Activated naive CD4-positive, alpha-beta T cell treated with anti-CD3 and anti-CD28 coated beads, Interleukin-2, amount 50 U/mL, for 24 hours (primary cell): ENCODE data around the gene OPRM1.
"Not testable (repeated sequence)": the region's sequence is repeated elsewhere in the genome, so short reads cannot be mapped to it uniquely, and the experiment has no call there.

Experiments
- H3K27ac Mint-ChIP-seq: one replicate; pipeline ENCODE4 v1.8.0; 2021; ENCODE audit warnings: mild to moderate bottlenecking, mixed read lengths
- H3K27me3 Mint-ChIP-seq: one replicate; pipeline ENCODE4 v1.8.0; 2021; ENCODE audit warnings: mixed read lengths
- H3K36me3 Mint-ChIP-seq: one replicate; pipeline ENCODE4 v1.8.0; 2021; ENCODE audit warnings: mixed read lengths
- H3K4me1 Mint-ChIP-seq: one replicate; pipeline ENCODE4 v1.8.0; 2021; ENCODE audit warnings: mixed read lengths
- H3K4me3 Mint-ChIP-seq: one replicate; pipeline ENCODE4 v1.8.0; 2021; ENCODE audit warnings: mild to moderate bottlenecking, mixed read lengths
- H3K9me3 Mint-ChIP-seq: one replicate; pipeline ENCODE4 v1.8.0; 2021; ENCODE audit warnings: mixed read lengths

Gene OPRM1

GRCh38 chr6:154157082-154157481 is 118.0 kb downstream of the OPRM1 start:
- H3K36me3 Mint-ChIP-seq = peaks cover 12% of the 10 kb centered on the region
- H3K4me1 Mint-ChIP-seq = peaks cover 63% of the 10 kb centered on the region
- peak overlapping the region; percentile 78 for H3K4me3 Mint-ChIP-seq
- no peaks in the 10 kb centered on the region for H3K9me3 Mint-ChIP-seq
- no peaks in the 10 kb centered on the region for H3K27me3 Mint-ChIP-seq
- H3K27ac Mint-ChIP-seq = peak overlapping the region; percentile 86

DNA sequence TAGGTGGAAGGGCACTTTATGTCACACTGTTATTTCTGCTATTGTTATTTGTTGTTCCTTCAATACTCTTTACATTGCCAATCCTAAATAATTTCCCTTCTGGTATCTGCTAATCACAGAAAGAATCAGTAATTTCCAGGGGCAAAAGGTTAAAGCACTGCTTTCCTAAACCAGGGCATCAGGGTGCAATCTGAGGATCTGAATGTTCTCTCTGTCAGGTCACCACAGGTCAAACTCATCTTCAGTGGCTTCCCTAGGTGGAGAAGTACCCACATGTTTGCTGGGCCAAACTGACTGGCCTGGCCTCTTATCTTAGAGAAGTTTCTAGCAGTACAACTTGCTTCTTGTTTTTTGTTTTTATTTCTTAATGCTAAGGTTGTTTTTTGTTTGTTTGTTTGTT is 118.7 kb downstream of the OPRM1 start:
- Mint-ChIP-seq H3K27me3 (no peaks in the 10 kb centered on the region), H3K9me3 (no peaks in the 10 kb centered on the region), H3K27ac (peak overlapping the region; percentile 86), H3K4me3 (peak overlapping the region; percentile 78), H3K4me1 (peaks cover 60% of the 10 kb centered on the region), H3K36me3 (peaks cover 12% of the 10 kb centered on the region)

DNA sequence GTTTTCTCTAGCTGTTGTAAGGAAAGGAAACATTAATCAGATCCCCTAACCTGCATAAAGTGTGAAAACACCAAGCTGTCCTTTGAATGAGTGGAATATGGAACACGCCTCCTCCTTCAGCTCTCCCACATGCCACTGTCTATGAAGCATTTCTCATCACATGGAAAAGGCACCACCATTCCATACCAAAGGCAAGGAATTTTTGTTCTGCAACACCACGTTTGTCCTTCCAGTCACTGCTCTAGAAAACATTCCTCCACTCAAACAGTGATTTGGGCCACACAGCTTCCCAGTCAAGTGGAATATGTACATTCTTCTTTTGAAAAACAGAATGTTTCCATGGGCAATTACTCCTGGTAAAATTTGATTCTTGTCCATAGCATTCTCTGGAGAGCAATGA is 120.1 kb downstream of the OPRM1 start:
- H3K4me1 Mint-ChIP-seq = peaks cover 56% of the 10 kb centered on the region
- no peaks in the 10 kb centered on the region for H3K27me3 Mint-ChIP-seq
- peak overlapping the region; percentile 73 for H3K27ac Mint-ChIP-seq
- H3K9me3 Mint-ChIP-seq = no peaks in the 10 kb centered on the region
- H3K4me3 Mint-ChIP-seq = no peak overlapping the region
- H3K36me3 Mint-ChIP-seq = peaks cover 12% of the 10 kb centered on the region

GRCh38 chr6:154161689-154162088 is 122.6 kb downstream of the OPRM1 start:
- peaks cover 4% of the 10 kb centered on the region for H3K9me3 Mint-ChIP-seq
- peaks cover 20% of the 10 kb centered on the region for H3K36me3 Mint-ChIP-seq
- H3K27me3 Mint-ChIP-seq = no peaks in the 10 kb centered on the region
- H3K4me1 Mint-ChIP-seq = peaks cover 49% of the 10 kb centered on the region
- no peak overlapping the region for H3K4me3 Mint-ChIP-seq
- no peak overlapping the region for H3K27ac Mint-ChIP-seq

DNA sequence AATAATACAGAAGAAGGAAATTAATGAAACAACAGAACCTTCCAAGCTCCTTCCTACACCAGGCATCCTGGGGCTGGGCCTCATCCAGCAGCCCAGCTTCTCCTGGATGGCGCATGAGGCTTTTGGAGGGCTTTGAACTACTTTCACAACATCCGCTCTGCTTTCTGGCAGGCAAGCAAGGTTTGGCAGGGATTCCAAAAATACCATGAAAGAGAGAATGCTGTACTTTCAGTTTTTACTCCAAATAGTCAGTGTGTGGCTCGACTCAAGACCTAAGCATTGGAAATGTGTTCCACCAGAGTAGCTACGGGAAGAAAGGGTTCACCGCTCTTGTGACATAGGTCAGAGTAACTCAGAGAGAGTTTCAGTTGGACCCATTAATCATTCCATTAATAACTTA is 125.4 kb downstream of the OPRM1 start:
- Mint-ChIP-seq H3K27me3 (no peaks in the 10 kb centered on the region), H3K36me3 (peaks cover 23% of the 10 kb centered on the region), H3K27ac (peak overlapping the region; percentile 63), H3K4me3 (peak overlapping the region; percentile 63), H3K4me1 (peaks cover 47% of the 10 kb centered on the region), H3K9me3 (peaks cover 4% of the 10 kb centered on the region)

GRCh38 chr6:154165478-154165877 is 126.4 kb downstream of the OPRM1 start:
- Mint-ChIP-seq H3K27me3 (no peaks in the 10 kb centered on the region), H3K36me3 (peaks cover 25% of the 10 kb centered on the region), H3K27ac (peak overlapping the region; percentile 75), H3K4me1 (peaks cover 50% of the 10 kb centered on the region), H3K4me3 (peak overlapping the region; percentile 24), H3K9me3 (peaks cover 4% of the 10 kb centered on the region)

DNA sequence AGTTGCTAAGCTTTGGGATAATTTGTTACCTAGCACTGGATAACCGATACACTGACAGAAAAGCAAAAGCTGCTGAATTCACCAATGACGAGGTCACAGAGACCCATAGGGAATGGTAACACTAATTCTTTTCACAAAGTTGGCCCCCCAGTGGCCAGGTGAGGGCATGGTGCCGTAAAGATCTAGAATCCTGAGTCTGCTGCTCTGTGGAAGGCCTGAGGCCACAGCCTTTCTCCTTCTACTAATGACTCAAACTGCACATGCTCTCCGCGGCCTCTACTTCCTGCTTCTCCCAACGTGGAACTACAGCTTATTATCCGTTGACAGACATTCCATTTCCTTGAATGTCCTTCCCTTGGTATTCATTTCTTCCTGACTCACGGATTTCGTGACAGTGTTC is 127.1 kb downstream of the OPRM1 start:
- H3K27ac Mint-ChIP-seq = peak overlapping the region; percentile 75
- peaks cover 24% of the 10 kb centered on the region for H3K36me3 Mint-ChIP-seq
- H3K4me3 Mint-ChIP-seq = no peak overlapping the region
- peaks cover 4% of the 10 kb centered on the region for H3K9me3 Mint-ChIP-seq
- H3K4me1 Mint-ChIP-seq = peaks cover 56% of the 10 kb centered on the region
- H3K27me3 Mint-ChIP-seq = no peaks in the 10 kb centered on the region

- peaks cover 30% of the 10 kb centered on the region for H3K36me3 Mint-ChIP-seq
Measured at GRCh38 chr6:154167126-154167525, 128.1 kb downstream of the OPRM1 start.

DNA sequence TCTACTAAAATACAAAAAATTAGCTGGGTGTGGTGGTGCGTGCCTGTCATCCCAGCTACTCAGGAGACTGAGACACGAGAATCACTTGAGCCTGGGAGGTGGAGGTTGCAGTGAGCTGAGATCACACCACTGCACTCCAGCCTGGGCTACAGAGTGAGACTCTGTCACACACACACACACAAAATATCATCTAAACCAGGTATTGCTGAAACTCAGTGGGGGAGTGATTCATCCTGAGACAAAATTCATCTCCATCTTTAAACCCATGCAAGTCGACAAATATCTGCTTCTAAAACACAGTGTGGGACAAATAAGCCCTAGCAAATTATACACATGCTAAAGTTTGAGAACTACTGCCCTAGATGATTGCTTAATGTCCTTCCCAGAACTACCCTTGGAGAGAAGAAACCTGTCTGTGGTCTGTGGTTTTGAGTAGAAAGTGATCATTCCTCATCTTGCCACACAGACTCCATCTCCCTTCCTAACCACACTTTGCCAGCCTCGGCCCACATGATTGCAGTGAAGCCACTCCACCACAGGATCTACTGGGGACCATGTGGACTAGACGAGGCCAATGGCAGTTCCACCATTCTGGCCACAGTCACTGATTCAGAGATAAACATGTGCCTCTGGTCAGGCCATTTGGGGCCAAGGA is 130.3 kb downstream of the OPRM1 start:
- Mint-ChIP-seq H3K27ac (peak overlapping the region; percentile 71), H3K9me3 (peaks cover 8% of the 10 kb centered on the region), H3K4me3 (no peak overlapping the region), H3K4me1 (peaks cover 80% of the 10 kb centered on the region), H3K36me3 (peaks cover 45% of the 10 kb centered on the region), H3K27me3 (no peaks in the 10 kb centered on the region)

More at GRCh38 chr6:154167126-154167525, 128.1 kb downstream of the OPRM1 start:
- Mint-ChIP-seq H3K27me3 (no peaks in the 10 kb centered on the region), H3K4me3 (no peak overlapping the region), H3K27ac (peak overlapping the region; percentile 74), H3K4me1 (peaks cover 64% of the 10 kb centered on the region), H3K9me3 (peaks cover 4% of the 10 kb centered on the region)

DNA sequence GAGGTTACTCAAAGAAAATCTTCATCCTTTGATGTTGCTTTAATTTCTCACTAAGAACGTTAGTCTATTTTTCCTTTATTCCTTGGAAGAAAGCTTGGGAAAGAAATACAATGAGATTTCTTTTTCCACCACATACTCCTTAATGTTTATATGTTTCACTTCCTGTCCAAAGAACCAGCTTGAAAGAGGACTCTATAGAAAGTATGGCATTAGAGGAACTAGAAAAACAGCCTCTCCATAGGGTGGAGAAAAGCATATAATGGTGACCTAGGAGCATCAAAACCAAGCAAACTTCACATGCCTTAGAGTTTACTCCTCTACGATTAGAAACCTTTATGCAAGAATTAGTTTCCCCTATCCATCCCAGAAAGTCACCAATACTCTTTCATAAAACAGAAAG is 131.1 kb downstream of the OPRM1 start:
- peaks cover 85% of the 10 kb centered on the region for H3K4me1 Mint-ChIP-seq
- peaks cover 50% of the 10 kb centered on the region for H3K36me3 Mint-ChIP-seq
- peak overlapping the region; percentile 0 for H3K4me3 Mint-ChIP-seq
- H3K9me3 Mint-ChIP-seq = peaks cover 14% of the 10 kb centered on the region
- H3K27ac Mint-ChIP-seq = peak overlapping the region; percentile 71
- H3K27me3 Mint-ChIP-seq = no peaks in the 10 kb centered on the region

DNA sequence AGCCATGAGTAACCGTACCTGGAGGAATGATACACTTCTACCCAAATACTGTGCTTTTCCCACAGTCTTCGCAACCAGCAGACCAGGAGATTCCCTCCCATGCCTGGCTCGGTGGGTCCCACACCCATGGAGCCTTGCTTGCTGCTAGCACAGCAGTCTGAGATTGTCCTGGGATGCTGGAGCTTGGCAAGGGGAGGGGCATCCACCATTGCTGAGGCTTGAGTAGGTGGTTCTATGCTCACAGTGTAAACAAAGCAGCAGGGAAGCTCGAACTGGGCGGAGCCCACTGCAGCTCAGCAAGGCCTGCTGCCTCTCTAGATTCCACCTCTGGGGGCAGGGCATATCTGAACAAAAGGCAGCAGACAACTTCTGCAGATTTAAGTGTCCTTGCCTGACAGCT is 133.4 kb downstream of the OPRM1 start:
- not testable (repeated sequence) for H3K27me3 Mint-ChIP-seq, H3K27ac Mint-ChIP-seq, H3K4me3 Mint-ChIP-seq
- peaks cover 10% of the 10 kb centered on the region for H3K9me3 Mint-ChIP-seq
- peaks cover 87% of the 10 kb centered on the region for H3K4me1 Mint-ChIP-seq
- H3K36me3 Mint-ChIP-seq = peaks cover 56% of the 10 kb centered on the region

DNA sequence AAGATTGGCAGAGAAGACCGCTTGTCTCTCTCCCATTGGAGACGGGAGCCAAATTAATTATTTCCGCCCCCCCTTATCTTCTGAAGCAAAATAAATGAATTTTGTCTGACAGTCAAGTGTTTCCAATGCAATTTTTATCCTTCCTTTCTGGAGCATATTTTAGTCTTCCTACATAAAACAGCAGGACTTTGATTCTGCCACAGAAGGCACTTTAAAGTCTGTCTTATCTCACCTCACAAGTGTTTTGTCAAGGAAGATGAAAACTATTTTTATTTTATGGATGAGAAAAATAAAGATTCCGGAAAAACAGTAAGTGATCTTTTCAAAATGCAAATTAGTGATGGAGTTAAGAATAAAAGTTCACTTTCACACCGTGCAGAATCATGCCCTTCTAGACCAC is 140.4 kb downstream of the OPRM1 start:
- H3K4me1 Mint-ChIP-seq = peaks cover 84% of the 10 kb centered on the region
- peak overlapping the region; percentile 43 for H3K27ac Mint-ChIP-seq
- peaks cover 11% of the 10 kb centered on the region for H3K9me3 Mint-ChIP-seq
- no peak overlapping the region for H3K4me3 Mint-ChIP-seq
- no peaks in the 10 kb centered on the region for H3K27me3 Mint-ChIP-seq
- peaks cover 43% of the 10 kb centered on the region for H3K36me3 Mint-ChIP-seq

DNA sequence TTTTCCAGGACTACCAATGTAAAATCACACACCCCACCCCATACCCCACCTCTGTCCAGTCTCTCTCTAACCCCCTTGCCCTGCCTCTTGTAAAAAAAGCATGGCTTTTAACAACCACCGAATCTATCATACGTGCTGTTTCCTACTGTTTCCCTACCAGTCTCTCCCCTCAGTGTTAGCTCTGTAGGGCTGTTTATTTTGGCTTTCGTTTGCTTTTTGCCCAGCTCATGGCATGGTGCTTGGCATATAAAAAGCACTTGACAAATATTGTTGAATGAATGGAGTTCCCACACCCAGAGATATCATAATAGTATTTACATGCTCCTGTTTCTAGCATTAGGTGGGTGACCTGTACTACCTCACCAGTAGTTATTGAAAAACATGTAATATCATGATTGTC is 148.2 kb downstream of the OPRM1 start:
- H3K4me3 Mint-ChIP-seq = peak overlapping the region; percentile 7
- peak overlapping the region; percentile 65 for H3K27ac Mint-ChIP-seq
- H3K36me3 Mint-ChIP-seq = peaks cover 46% of the 10 kb centered on the region
- peaks cover 75% of the 10 kb centered on the region for H3K4me1 Mint-ChIP-seq
- H3K27me3 Mint-ChIP-seq = no peaks in the 10 kb centered on the region
- peaks cover 10% of the 10 kb centered on the region for H3K9me3 Mint-ChIP-seq

DNA sequence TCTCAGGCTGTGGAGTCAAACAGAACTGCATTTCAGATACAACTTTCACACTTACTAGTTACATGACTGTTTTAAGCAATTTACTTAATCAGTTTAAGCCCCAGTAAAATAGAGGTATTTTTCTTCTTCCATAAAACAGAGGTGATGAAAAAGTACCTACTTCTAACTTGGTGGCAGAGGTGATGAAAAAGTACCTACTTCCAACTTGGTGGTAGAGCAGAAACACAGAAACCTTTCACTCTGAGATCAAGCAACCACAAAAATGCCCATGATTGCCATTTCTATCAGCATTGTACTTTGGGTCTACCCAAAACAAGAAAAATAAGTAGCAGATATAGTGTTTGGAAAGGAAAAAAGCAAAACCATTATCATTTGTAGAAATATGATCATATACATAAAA is 148.7 kb downstream of the OPRM1 start:
- H3K27me3 Mint-ChIP-seq = no peaks in the 10 kb centered on the region
- H3K27ac Mint-ChIP-seq = peak overlapping the region; percentile 65
- peaks cover 47% of the 10 kb centered on the region for H3K36me3 Mint-ChIP-seq
- H3K4me3 Mint-ChIP-seq = peak overlapping the region; percentile 7
- peaks cover 75% of the 10 kb centered on the region for H3K4me1 Mint-ChIP-seq
- peaks cover 7% of the 10 kb centered on the region for H3K9me3 Mint-ChIP-seq

- H3K27ac Mint-ChIP-seq = no peak overlapping the region
- H3K9me3 Mint-ChIP-seq = no peaks in the 10 kb centered on the region
- peak overlapping the region; percentile 19 for H3K4me3 Mint-ChIP-seq
- H3K27me3 Mint-ChIP-seq = no peaks in the 10 kb centered on the region
- H3K36me3 Mint-ChIP-seq = peaks cover 37% of the 10 kb centered on the region
- peaks cover 61% of the 10 kb centered on the region for H3K4me1 Mint-ChIP-seq
Measured at GRCh38 chr6:154196333-154196885, 157.4 kb downstream of the OPRM1 start.

DNA sequence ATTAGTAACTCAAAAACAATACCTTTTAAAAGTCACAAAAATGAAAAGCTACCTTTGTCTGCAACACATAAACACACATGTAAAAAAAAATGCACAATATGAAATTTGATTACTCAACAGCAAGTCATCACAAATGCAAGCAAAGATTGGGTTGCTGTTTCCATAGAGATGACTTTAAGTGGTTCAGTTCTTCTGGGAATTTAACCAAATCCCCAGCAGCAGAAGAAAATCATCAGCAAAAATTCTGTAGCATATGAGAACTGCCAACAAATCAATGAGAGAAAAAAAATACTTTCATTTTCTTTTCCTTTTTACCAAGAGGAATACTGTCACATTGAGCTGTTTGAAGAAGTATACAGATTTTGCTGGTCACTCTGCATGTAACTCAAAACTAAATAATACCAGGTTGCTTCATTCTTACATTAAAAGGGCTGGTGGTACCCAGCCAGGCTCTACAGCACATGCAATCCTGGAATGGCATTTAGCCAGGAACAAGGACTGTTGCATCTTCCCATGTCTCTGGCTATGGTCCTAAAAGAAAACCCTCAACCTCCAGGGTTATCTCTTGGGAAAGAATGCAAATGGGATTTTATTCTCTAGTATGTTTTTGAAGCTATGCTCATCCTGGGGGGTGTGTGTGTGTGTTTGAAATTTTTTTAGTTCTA is 158.3 kb downstream of the OPRM1 start:
- Mint-ChIP-seq H3K4me1 (peaks cover 67% of the 10 kb centered on the region), H3K27me3 (no peaks in the 10 kb centered on the region), H3K9me3 (no peaks in the 10 kb centered on the region), H3K36me3 (peaks cover 39% of the 10 kb centered on the region), H3K27ac (no peak overlapping the region), H3K4me3 (no peak overlapping the region)
